Endothelial cell of umbilical vein (primary cell): ENCODE data around the gene ETDC. TPM values are rescaled to one million over a fixed set of nuclear protein-coding genes. Genes with fewer than 3 reads are reported as not detected.

Experiments used
- BruUV-seq: library from RNA; stranded (reverse); fragments of 400-500 nt; replicated peaks from 2 replicates; lab custom pipeline; 2021; lab: Mats Ljungman, UMichigan
- CTCF ChIA-PET: fragments of 300-600, 350-600 bp; sonication (Branson Sonifier 250); formaldehyde crosslinking; loops from one replicate; lab custom pipeline; 2021; ENCODE audit warnings: antibody characterized with exemption, inconsistent platforms; lab: Charles Lee
- POLR2A ChIA-PET: fragments of 300-600, 350-600 bp; sonication (Branson Sonifier 250); formaldehyde crosslinking; loops from one replicate; lab custom pipeline; 2021; ENCODE audit warnings: antibody characterized with exemption, inconsistent platforms; lab: Charles Lee
- DNase-seq: peaks from one replicate; pipeline ENCODE4 v3.0.0-alpha.2; 2011; ENCODE audit warnings: low read depth, low spot score
- FAIRE-seq: peaks from 2 replicates; lab custom pipeline; 2011; peaks lifted over from hg19 to GRCh38; lab: Jason Lieb, UNC
- H2AFZ ChIP-seq: 2 replicates; pipeline ENCODE4 v1.6.0; 2012; ENCODE audit warnings: low read depth, low read length, control low read depth, inconsistent platforms
- H3K27ac ChIP-seq: 2 replicates; pipeline ENCODE4 v1.5.1; 2011; ENCODE audit warnings: low read depth, mild to moderate bottlenecking, control low read depth, low read length, moderate library complexity; ENCODE audit not compliant: insufficient read depth
- H3K27me3 ChIP-seq, 2 experiments: 2 replicates each; pipeline versions ENCODE4 v1.6.0 to v1.6.1; 2011; ENCODE audit warnings: low read length in 2 of 2, mixed read lengths in 1 of 2; ENCODE audit not compliant: control insufficient read depth in 2 of 2, insufficient read depth in 2 of 2
- H3K36me3 ChIP-seq, 2 experiments: 2 replicates in 1 of 2; 3 replicates in 1 of 2; pipeline ENCODE4 v1.5.1; 2011; ENCODE audit warnings: low read length in 2 of 2, mild to moderate bottlenecking in 1 of 2, moderate library complexity in 1 of 2; ENCODE audit not compliant: control insufficient read depth in 2 of 2, insufficient read depth in 2 of 2; ENCODE audit errors: extremely low read depth in 1 of 2
- H3K4me1 ChIP-seq: 3 replicates; pipeline ENCODE4 v1.5.1; 2011; ENCODE audit warnings: mild to moderate bottlenecking, low read length; ENCODE audit not compliant: control insufficient read depth, insufficient read depth; ENCODE audit errors: extremely low read depth
- H3K4me2 ChIP-seq: 2 replicates; pipeline ENCODE4 v1.6.1; 2011; ENCODE audit warnings: low read length, control low read depth, mixed read lengths; ENCODE audit not compliant: insufficient read depth
- H3K4me3 ChIP-seq, 3 experiments: fragments of 200-600 bp in 1 of 3; sonication (generic), shearing (Covaris generic) in 1 of 3; replicated peaks in 1 of 3; 2 replicates each; pipeline ENCODE4 v1.5.1; 2011 to 2016; ENCODE audit warnings: control low read depth in 3 of 3, low read length in 3 of 3, mild to moderate bottlenecking in 2 of 3, inconsistent platforms in 1 of 3, low read depth in 1 of 3, moderate library complexity in 1 of 3; ENCODE audit not compliant: insufficient read depth in 1 of 3
- H3K79me2 ChIP-seq: 2 replicates; pipeline ENCODE4 v1.6.0; 2012; ENCODE audit warnings: low read length, inconsistent platforms; ENCODE audit not compliant: control insufficient read depth, insufficient read depth
- H3K9ac ChIP-seq: replicated peaks from 2 replicates; pipeline ENCODE3; 2011; ENCODE audit warnings: low read length, control low read depth; ENCODE audit not compliant: insufficient read depth; ENCODE audit errors: extremely low read depth
- H3K9me1 ChIP-seq: replicated peaks from 3 replicates; pipeline ENCODE4 v1.6.0; 2011; ENCODE audit warnings: mild to moderate bottlenecking, low read length; ENCODE audit not compliant: control insufficient read depth, insufficient read depth; ENCODE audit errors: extremely low read depth
- H3K9me3 ChIP-seq: replicated peaks from 2 replicates; pipeline ENCODE4 v1.5.1; 2012; ENCODE audit warnings: low read length, inconsistent platforms; ENCODE audit not compliant: control insufficient read depth, insufficient read depth
- H4K20me1 ChIP-seq: replicated peaks from 2 replicates; pipeline ENCODE3; 2011; ENCODE audit warnings: mild to moderate bottlenecking, low read length; ENCODE audit not compliant: control insufficient read depth, insufficient read depth; ENCODE audit errors: extremely low read depth
- CTCF ChIP-seq, 2 donors: IDR thresholded peaks; 1 replicate in 1 of 2; 2 replicates in 1 of 2; pipeline ENCODE4 v1.5.1; 2011; ENCODE audit warnings: low read length in 2 of 2, mild to moderate bottlenecking in 2 of 2, moderate library complexity in 2 of 2, control low read depth in 1 of 2, inconsistent platforms in 1 of 2, low read depth in 1 of 2; ENCODE audit not compliant: insufficient read depth in 1 of 2; ENCODE audit errors: extremely low read depth in 1 of 2
- EZH2 ChIP-seq: IDR thresholded peaks from 2 replicates; pipeline ENCODE4 v1.6.1; 2012; ENCODE audit warnings: borderline replicate concordance, low read depth, mild to moderate bottlenecking, moderate library complexity, low read length, inconsistent platforms; ENCODE audit not compliant: severe bottlenecking
- FOS ChIP-seq: IDR thresholded peaks from 2 replicates; pipeline ENCODE4 v1.6.1; 2011; ENCODE audit warnings: mild to moderate bottlenecking, low read length, moderate library complexity, borderline replicate concordance; ENCODE audit not compliant: insufficient read depth
- GATA2 ChIP-seq: IDR thresholded peaks from 2 replicates; pipeline ENCODE4 v1.7.0; 2011; ENCODE audit warnings: low read depth, mild to moderate bottlenecking, moderate library complexity, mixed read lengths, low read length; ENCODE audit not compliant: insufficient read length, insufficient read depth
- JUN ChIP-seq: IDR thresholded peaks from 2 replicates; pipeline ENCODE4 v1.6.1; 2011; ENCODE audit warnings: borderline replicate concordance, low read depth; ENCODE audit not compliant: insufficient read length, insufficient read depth
- MAX ChIP-seq: IDR thresholded peaks from 2 replicates; pipeline ENCODE4 v1.6.1; 2011; ENCODE audit not compliant: insufficient read depth, insufficient read length
- MYC ChIP-seq: IDR thresholded peaks from one replicate; pipeline ENCODE4 v1.6.1; 2011; ENCODE audit warnings: mild to moderate bottlenecking, low read depth, low read length
- POLR2A ChIP-seq: IDR thresholded peaks from 2 replicates; pipeline ENCODE4 v1.6.1; 2012; ENCODE audit warnings: low read depth, mild to moderate bottlenecking, control low read depth, low read length
- POLR2AphosphoS5 ChIP-seq: IDR thresholded peaks from 2 replicates; pipeline ENCODE4 v1.6.1; 2012; ENCODE audit warnings: low read depth, mild to moderate bottlenecking, control low read depth, low read length, moderate library complexity; ENCODE audit not compliant: insufficient read depth
- dilution Hi-C: fragments of 300-500 bp; cut with MboI; formaldehyde crosslinking; loops from one replicate; pipeline ENCODE4 v1.15.0; 2019; ENCODE audit warnings: low sequenced_read_pairs; ENCODE audit not compliant: extremely low pct_ligation_motif_present
- intact Hi-C: fragments of 100-400 bp; cut with micrococcal nuclease; formaldehyde crosslinking; loops from one replicate; pipeline ENCODE4 v1.10.0; 2022
- polyA plus RNA-seq, 4 experiments: library from polyadenylated mRNA; depleted of rRNA in 3 of 4; stranded (reverse) in 3 of 4; unstranded in 1 of 4; fragments of >200 nt; gene quantifications; 2 replicates each; pipeline versions ENCODE4 v1.2.1 to v1.2.3, GENCODE V29; 2011 to 2012; ENCODE audit warnings: missing spikeins in 1 of 4
- total RNA-seq: library from RNA; stranded (reverse); gene quantifications from 2 replicates; pipeline ENCODE4 v1.2.3, GENCODE V29; 2021

ETDC gene
- total and polyA plus RNA-seq, 2 donors (not counting 3 experiments of a cell fraction or from before 2014, with no cell fraction given) = not detected

- CTCF ChIA-PET = no interaction called here
- no peak overlapping the region for H2AFZ ChIP-seq
- POLR2A ChIA-PET = no interaction called here
- FAIRE-seq = no peak
- no peak for DNase-seq
- TF ChIP-seq CTCF (IDR thresholded peaks at IDR 0.05; ENCODE audit: extremely low read depth in 1 of 2, insufficient read depth in 1 of 2, low read depth in 1 of 2, low read length in 2 of 2) (no peak), POLR2AphosphoS5 (no peak), MAX (no peak), EZH2 (no peak), MYC (no peak), POLR2A (no peak), FOS (no peak), GATA2 (no peak), JUN (no peak)
- no peak overlapping the region for H3K4me3 ChIP-seq
- no peak overlapping the region for H3K4me2 ChIP-seq
- H3K9ac ChIP-seq = no peak overlapping the region
- no peak overlapping the region for H3K27ac ChIP-seq
- intact Hi-C loops (no loop called here), dilution Hi-C loops (no loop called here)
- no peaks in the 10 kb centered on the region for H3K27me3 ChIP-seq
- no peaks in the 10 kb centered on the region for H3K9me1 ChIP-seq
- no peaks in the 10 kb centered on the region for H4K20me1 ChIP-seq
- H3K79me2 ChIP-seq = peaks cover 2% of the 10 kb centered on the region
- no peaks in the 10 kb centered on the region for H3K36me3 ChIP-seq
- BruUV-seq = no TSS peak
- H3K4me1 ChIP-seq = no peaks in the 10 kb centered on the region
- no peaks in the 10 kb centered on the region for H3K9me3 ChIP-seq
Observed at GRCh38 chrX:135330706-135331105, 21.4 kb downstream of the ETDC start.
